Stromal cell of bone marrow (primary cell): ENCODE data around the gene ZNF292.
A peak's percentile ranks its signal among the peaks of the same experiment; 100 is the strongest.
"Not testable (repeated sequence)": the region's sequence is repeated elsewhere in the genome, so short reads cannot be mapped to it uniquely, and the experiment has no call there.

ENCODE experiments used
- DNase-seq: peaks from one replicate; pipeline ENCODE4 v3.0.0-alpha.2; 2012; ENCODE audit warnings: low read depth

The ZNF292 gene

GRCh38 chr6:87154993-87155841, at the start of gene ZNF292:
Gene ZNF292 (plus strand): TSS chr6:87155565. CDS start chr6:87155592, 27 bp downstream.
- DNase-seq: peak; percentile 94

GRCh38 chr6:87105823-87106222, 49.5 kb upstream of the ZNF292 start:
- no peak for DNase-seq

GRCh38 chr6:87110636-87111035, 44.7 kb upstream of the ZNF292 start:
- no peak for DNase-seq

- DNase-seq: no peak
Measured at GRCh38 chr6:87115402-87116135, 39.8 kb upstream of the ZNF292 start.

- no peak for DNase-seq
Measured at GRCh38 chr6:87116922-87117321, 38.4 kb upstream of the ZNF292 start.

- DNase-seq: no peak
Measured at GRCh38 chr6:87118054-87118453, 37.3 kb upstream of the ZNF292 start.

GRCh38 chr6:87122477-87122876, 32.9 kb upstream of the ZNF292 start:
- DNase-seq: no peak

- no peak for DNase-seq
Measured at GRCh38 chr6:87124074-87124473, 31.3 kb upstream of the ZNF292 start.

GRCh38 chr6:87126501-87126900, 28.9 kb upstream of the ZNF292 start:
- DNase-seq: no peak

- DNase-seq: no peak
Measured at GRCh38 chr6:87127737-87128136, 27.6 kb upstream of the ZNF292 start.

- no peak for DNase-seq
Measured at GRCh38 chr6:87136963-87137362, 18.4 kb upstream of the ZNF292 start.

GRCh38 chr6:87139236-87139635, 16.1 kb upstream of the ZNF292 start:
- no peak for DNase-seq

- not testable (repeated sequence) for DNase-seq
Measured at GRCh38 chr6:87139927-87140326, 15.4 kb upstream of the ZNF292 start.

GRCh38 chr6:87146363-87146762, 9.0 kb upstream of the ZNF292 start:
- no peak for DNase-seq

- no peak for DNase-seq
Measured at GRCh38 chr6:87150406-87150805, 5.0 kb upstream of the ZNF292 start.

GRCh38 chr6:87151471-87151780, 3.9 kb upstream of the ZNF292 start:
- no peak for DNase-seq

- DNase-seq: no peak
Measured at GRCh38 chr6:87151781-87152525, 3.4 kb upstream of the ZNF292 start.

- DNase-seq: no peak
Measured at GRCh38 chr6:87152526-87152955, 2.8 kb upstream of the ZNF292 start.

GRCh38 chr6:87154641-87154992, 748 bp upstream of the ZNF292 start:
- DNase-seq: no peak

GRCh38 chr6:87155842-87156815, 764 bp downstream of the ZNF292 start:
- no peak for DNase-seq

GRCh38 chr6:87157596-87157995, 2.2 kb downstream of the ZNF292 start:
- not testable (repeated sequence) for DNase-seq

- DNase-seq: no peak
Measured at GRCh38 chr6:87161299-87161698, 5.9 kb downstream of the ZNF292 start.
